ENCODE results near the gene ITGA7. TPM values are rescaled to one million over a fixed set of nuclear protein-coding genes. Genes with fewer than 3 reads are reported as not detected.

Gene ITGA7
- total RNA-seq, 3 donors from 2014 or later = 20.5 to 190 (median 33.1) TPM

DNA sequence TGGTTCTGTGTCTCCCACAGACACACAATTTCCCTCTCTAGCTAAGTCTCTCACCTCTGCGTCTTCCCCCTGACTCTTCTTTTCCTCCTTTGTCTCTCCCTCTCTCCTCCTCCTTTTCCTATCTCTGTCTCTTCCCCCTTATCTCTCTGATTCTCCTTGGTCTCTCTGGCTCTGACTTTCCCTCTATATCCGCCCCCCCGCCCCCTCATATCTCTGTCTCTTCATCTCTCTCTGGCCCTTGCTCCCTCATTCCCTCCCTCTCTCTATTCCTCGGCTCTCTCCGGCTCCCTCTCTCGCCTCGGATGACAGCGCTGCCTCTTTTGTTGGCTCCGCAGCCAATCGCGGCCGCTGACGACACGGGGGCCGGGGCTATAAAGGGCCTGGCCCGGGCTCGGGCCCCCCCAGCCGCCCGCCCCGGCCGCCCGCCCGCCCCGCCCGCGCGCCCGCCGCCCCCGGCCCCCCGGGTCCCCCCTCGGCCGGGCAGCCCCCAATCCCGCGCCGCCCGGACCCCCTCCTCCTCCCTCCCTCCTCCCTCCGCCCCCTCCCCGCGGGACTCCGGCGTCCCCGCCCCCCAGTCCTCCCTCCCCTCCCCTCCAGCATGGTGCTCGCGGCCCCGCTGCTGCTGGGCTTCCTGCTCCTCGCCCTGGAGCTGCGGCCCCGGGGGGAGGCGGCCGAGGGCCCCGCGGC, 35.2 kb upstream of the ITGA7 start, which contains the start of gene GDF11:
Gene GDF11, plus strand, starts transcription at position 404 of the 687 bp plus-strand sequence. Its CDS starts 195 bp downstream, at position 599.
- peak in 1 of 2 donors; percentile 67 for DNase-seq (ENCODE audit: low spot score in 2 of 2)
- peak within 1 kb of the TSS; percentile 58 to 86 (median 62) for H3K4me3 ChIP-seq
- no peaks in the 10 kb centered on the region for H3K36me3 ChIP-seq
- intact Hi-C loops (cut with DNase I; ENCODE audit: low total_unique reads) = loop anchor here (5.0 kb wide), 2 partner anchors 194 to 1381 kb away; partner anchors contain the start of gene GPR84
- no peaks in the 10 kb centered on the region for H3K9me3 ChIP-seq
- peak within 1 kb of the TSS; percentile 45 to 72 for H3K27ac ChIP-seq
- TF ChIP-seq, protein P1, sequence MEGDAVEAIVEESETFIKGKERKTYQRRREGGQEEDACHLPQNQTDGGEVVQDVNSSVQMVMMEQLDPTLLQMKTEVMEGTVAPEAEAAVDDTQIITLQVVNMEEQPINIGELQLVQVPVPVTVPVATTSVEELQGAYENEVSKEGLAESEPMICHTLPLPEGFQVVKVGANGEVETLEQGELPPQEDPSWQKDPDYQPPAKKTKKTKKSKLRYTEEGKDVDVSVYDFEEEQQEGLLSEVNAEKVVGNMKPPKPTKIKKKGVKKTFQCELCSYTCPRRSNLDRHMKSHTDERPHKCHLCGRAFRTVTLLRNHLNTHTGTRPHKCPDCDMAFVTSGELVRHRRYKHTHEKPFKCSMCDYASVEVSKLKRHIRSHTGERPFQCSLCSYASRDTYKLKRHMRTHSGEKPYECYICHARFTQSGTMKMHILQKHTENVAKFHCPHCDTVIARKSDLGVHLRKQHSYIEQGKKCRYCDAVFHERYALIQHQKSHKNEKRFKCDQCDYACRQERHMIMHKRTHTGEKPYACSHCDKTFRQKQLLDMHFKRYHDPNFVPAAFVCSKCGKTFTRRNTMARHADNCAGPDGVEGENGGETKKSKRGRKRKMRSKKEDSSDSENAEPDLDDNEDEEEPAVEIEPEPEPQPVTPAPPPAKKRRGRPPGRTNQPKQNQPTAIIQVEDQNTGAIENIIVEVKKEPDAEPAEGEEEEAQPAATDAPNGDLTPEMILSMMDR (IDR thresholded peaks at IDR 0.05) = no peak
- TF ChIP-seq POLR2AphosphoS5 (IDR thresholded peaks at IDR 0.05) = peak in 1 of 3 donors; percentile 36
- TF ChIP-seq POLR2A (IDR thresholded peaks at IDR 0.05) = no peak
- no peaks in the 10 kb centered on the region for H3K27me3 ChIP-seq
- peaks cover 3 to 4% of the 10 kb centered on the region in 2 donors for H3K4me1 ChIP-seq

DNA sequence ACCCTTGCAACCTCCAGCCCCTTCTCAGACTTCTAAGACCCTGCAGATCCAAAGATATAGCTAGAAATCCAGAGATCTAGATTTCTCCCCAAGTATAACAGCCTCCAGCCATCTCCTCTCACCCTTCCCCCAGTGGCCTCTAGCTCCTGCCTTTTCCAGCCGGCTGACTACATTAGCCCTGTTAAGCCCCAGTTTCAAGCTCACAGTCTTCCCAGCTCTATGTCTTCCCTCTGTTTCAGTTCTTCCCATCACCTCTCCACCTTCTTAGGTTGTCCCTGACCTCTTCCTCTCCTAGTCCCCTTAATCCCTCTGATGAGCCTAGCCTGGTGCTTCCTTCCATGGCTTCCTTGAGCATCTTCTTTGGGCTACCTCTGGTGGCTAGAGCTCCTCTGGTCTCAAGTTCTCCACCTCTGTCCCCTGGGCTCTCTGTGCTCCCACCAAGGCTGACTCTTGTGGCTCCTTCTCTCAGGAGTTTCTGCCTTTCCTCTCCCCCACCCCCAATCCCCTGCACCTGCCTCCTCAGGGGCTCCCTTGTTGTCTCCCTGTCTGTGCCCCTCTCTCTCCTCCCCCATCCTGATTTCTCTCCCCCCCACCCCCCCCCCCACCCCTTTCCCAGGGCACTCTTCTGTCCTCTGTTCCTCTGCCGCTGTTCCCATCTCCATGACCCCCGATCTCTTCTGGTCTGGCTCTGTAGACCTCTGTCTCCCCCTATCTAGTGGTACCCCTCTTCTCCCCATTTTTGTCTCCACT, 34.4 kb upstream of the ITGA7 start:
- DNase-seq (ENCODE audit: low spot score in 2 of 2) = no peak
- H3K27me3 ChIP-seq = no peaks in the 10 kb centered on the region
- H3K36me3 ChIP-seq = no peaks in the 10 kb centered on the region
- no peak for TF ChIP-seq POLR2AphosphoS5 (IDR thresholded peaks at IDR 0.05)
- H3K9me3 ChIP-seq = no peaks in the 10 kb centered on the region
- intact Hi-C loops (cut with DNase I; ENCODE audit: low total_unique reads) = loop anchor here (5.0 kb wide), 2 partner anchors 195 to 1380 kb away; partner anchors contain the start of gene GPR84
- H3K4me1 ChIP-seq = peaks cover 3 to 4% of the 10 kb centered on the region in 2 donors
- peak overlapping the region in 2 of 3 donors; percentile 62 to 86 for H3K4me3 ChIP-seq
- H3K27ac ChIP-seq = peak overlapping the region; percentile 45 to 72

DNA sequence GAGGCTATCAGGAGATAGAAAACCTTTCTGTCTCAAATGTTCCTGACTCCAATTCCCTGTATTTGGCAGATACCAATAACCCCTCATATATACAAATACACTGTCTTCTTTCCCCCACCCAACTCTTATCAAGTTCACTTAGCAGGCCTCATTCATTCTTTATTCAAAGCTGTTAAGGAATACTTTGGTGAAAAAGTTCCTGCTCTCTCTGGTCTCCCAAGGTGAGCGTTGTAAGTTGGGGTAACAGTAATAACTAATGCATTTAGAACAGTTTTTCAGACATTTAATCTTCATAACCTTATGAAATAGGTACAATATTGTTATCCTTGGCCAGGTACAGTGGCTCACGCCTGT, 31.3 kb upstream of the ITGA7 start:
- no peak for DNase-seq (ENCODE audit: low spot score in 2 of 2)
- Histone ChIP-seq H3K36me3 (no peaks in the 10 kb centered on the region), H3K27me3 (no peaks in the 10 kb centered on the region), H3K27ac (no peak overlapping the region), H3K4me3 (peak overlapping the region; percentile 51 to 64 (median 58)), H3K9me3 (no peaks in the 10 kb centered on the region), H3K4me1 (peaks cover under 1 to 3% of the 10 kb centered on the region in 2 donors)
- intact Hi-C loops (cut with DNase I; ENCODE audit: low total_unique reads) = no loop called here
- TF ChIP-seq, protein P1 (IDR thresholded peaks at IDR 0.05) = peak in 1 of 3 donors; percentile 5
- TF ChIP-seq POLR2AphosphoS5 (IDR thresholded peaks at IDR 0.05) = no peak

DNA sequence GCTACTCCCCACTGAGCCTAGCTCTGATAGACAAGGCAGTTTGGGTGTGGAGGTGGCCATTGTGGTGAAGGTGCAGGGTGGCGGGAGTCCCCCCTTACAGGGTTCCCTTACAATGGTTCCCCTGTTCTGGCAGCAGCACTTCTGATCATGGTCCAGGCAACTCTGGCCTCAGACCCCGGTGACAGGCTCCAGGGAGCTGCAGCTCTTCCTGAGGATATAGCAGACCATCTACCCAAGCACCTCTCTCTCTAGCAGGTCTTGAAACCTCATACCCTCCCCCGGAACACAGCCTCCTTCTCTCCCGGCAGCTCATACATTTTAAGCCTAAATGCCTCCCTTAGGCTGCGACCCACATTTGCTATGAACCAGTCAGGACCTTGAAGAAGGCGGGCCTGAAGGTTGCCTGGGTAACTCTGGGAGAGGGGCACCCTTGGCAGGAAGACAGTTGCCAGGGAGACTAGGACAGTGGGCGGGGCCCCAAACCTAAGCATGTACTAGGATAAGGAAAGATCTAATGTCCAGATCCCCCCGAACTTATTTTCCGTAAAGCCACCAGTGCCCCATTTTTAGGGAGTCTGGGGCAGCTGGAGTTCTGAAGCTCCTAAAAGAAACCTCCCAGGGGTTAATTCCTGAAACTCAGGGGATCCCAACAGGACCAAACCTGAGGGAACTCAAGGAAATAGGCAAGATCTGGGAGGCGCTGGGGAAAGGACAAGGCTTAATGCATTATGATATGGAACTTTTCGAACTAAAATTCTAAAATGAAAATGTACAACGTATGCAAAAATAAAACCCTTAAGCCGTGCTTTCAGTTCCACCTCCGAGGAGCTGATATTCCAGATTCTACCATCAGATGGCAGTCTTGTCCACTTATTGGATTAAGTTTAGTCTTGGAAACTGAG, 30.7 kb upstream of the ITGA7 start:
- no peaks in the 10 kb centered on the region for H3K9me3 ChIP-seq
- H3K4me1 ChIP-seq = peaks cover 0 to 3% of the 10 kb centered on the region in 2 donors
- H3K27ac ChIP-seq = peak overlapping the region; percentile 71 to 79
- peak in 1 of 3 donors; percentile 45 for TF ChIP-seq POLR2AphosphoS5 (IDR thresholded peaks at IDR 0.05)
- TF ChIP-seq POLR2A (IDR thresholded peaks at IDR 0.05) = no peak
- TF ChIP-seq, protein P1 (IDR thresholded peaks at IDR 0.05) = peak; percentile 80 to 92 (median 92)
- H3K27me3 ChIP-seq = no peaks in the 10 kb centered on the region
- peak; percentile 60 to 68 for DNase-seq (ENCODE audit: low spot score in 2 of 2)
- intact Hi-C loops (cut with DNase I; ENCODE audit: low total_unique reads) = no loop called here
- no peaks in the 10 kb centered on the region for H3K36me3 ChIP-seq
- H3K4me3 ChIP-seq = peak overlapping the region; percentile 51 to 64 (median 58)

DNA sequence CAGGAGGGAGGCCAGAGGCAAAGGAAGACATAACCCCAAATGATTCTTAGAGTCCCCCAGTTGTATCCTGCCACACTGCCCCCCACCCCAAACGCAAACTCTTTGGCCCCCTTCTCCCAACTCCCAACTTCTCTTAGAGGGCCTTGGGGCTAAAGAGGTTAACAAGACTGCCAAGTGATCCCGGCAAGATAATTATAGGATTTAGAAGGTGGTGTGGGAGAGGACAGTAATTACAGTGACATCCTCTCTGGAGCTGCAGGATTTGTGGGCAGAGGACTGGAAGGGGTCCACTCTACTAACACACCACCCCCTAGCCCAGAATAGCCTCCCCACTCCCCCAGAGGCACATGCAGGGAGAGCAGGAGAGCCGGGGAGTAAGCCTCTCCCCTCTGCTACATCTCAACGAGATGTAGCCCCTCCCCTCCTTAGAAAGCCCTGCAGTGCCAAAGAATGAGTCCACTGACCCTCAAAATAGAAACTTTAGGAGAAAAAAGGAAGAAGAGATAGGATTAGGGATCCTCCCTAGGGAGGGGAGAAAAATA, 29.9 kb upstream of the ITGA7 start:
- TF ChIP-seq POLR2A (IDR thresholded peaks at IDR 0.05) = no peak
- TF ChIP-seq POLR2AphosphoS5 (IDR thresholded peaks at IDR 0.05) = no peak
- TF ChIP-seq, protein P1 (IDR thresholded peaks at IDR 0.05) = no peak
- Histone ChIP-seq H3K27ac (peak overlapping the region; percentile 71 to 79), H3K36me3 (no peaks in the 10 kb centered on the region), H3K4me3 (peak overlapping the region; percentile 51 to 64 (median 58)), H3K27me3 (no peaks in the 10 kb centered on the region), H3K9me3 (no peaks in the 10 kb centered on the region), H3K4me1 (peaks cover 0 to 2% of the 10 kb centered on the region in 2 donors)
- DNase-seq (ENCODE audit: low spot score in 2 of 2) = no peak
- intact Hi-C loops (cut with DNase I; ENCODE audit: low total_unique reads) = no loop called here
